ENCODE results near the gene DLEC1.
A peak's percentile ranks its signal among the peaks of the same experiment; 100 is the strongest.

DLEC1 gene

DNA sequence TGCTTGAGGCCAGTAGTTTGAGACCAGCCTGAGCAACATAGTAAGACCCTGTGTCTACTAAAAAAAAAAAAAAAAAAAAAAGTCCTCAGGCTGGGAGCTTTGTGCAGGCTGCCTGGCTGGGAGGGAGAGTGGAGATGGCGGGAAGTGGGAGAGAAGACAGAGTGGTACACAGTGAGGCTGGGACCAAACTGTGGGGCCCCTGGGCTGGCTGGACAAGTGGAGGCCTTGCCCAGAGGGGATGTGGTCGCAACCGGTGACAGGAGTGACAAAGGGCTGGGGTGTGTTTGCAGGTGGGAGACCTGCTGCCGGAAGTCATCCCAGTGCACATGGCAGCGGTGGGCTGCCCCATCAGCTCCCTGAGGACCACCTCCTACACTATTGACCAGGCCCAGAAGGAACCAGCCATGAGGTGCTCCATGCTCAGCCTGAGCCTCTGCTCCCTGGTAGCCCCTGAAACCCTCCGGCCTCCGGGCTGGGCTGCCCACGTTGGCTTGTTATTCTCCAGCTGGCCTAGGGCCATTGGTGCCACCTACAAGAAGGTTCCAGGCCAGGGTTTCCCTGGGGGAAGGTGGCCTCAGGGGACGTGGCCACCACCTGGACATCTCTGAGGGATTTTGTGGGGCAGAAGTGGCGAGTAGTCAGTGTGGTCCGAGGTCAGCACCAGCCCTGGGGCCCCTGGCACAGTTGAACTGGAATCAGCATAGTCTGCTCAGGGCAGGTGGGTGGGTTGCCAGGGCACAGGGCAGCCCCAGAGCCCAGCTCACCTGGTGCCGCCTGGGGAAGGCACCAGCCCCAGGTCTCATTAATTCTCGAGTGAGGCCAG lies 75.3 kb downstream of the DLEC1 start:
- H3K4me3 ChIP-seq (ENCODE audit: low read length) = no peak overlapping the region
- DNase-seq (ENCODE audit: low read depth, low spot score) = no peak

DNA sequence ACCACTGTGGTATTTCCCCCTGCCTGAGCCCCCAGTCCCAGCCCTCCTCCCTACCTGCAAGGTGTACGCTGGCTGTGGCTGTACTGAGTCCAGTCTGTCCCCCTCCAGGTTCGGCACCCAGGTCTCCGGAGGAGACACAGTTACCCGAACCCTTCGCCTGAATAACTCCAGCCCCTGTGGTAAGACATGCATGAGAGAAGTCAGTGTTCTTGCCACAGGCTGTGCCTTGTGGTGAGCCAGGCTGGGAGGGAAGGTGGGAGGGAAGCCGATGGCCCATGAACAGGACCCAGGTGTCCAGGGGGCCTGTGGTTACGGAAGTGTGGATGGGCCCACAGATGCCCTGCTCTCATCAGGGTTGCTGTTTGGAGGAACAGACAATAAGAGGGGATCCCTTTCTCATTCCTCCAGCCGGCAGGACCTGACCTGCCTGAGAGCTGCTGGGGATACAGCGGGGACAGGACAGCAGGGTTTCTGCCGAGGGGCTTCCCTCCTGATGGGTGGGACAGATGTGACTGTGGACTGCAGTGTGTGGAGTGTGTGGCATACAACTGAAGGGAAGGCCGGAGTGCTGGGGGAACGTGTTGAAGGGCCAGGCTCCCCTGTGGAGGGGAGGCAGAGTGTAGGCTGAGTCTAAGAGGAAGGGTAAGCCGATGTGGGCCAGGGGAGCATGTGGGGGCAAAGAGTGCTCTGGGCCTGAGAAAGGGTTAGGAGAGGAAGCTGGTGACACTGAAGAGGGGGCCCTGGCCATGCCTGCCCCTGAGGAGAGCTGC lies 76.1 kb downstream of the DLEC1 start:
- H3K4me3 ChIP-seq (ENCODE audit: low read length) = no peak overlapping the region
- no peak for DNase-seq (ENCODE audit: low read depth, low spot score)

DNA sequence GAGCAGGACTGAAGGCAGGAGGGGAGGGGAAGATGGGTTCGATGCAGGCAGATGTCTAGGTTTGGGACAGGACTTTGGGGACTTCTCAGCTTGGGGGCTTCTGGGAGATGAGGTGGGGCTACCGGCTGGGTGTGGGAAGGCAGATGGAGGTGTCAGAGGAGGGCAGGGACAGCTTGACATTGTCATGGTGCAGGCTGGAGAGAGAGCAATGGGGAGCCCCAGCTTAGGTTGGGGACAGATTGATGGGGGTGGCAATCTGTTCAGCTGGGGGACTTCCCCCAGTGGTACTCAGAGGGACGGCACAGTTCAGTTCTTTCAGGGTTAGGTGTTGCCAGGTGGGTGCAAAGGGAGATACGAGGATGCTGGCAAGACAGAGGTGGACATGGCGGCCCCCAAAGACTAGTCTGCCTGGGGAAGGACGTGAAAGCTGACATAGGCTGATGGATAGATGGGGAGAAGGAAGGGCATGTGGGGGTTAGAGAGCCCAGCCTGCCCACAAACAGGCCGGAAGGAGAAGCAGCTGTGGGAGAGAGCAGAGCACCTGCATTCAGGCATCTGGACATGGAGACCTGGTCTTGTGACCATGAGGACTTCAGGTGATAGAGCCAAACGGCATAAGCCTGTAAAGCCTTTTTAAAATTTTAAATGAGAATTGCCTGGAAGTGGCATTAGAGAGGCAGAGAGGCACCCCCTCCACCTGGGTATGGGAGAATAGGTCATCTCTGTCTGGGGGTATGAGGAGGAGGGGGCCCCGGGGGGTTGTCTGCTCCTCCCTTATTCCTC lies 76.8 kb downstream of the DLEC1 start:
- no peak overlapping the region for H3K4me3 ChIP-seq (ENCODE audit: low read length)

GRCh38 chr3:38116471-38117162 lies 77.6 kb downstream of the DLEC1 start:
- no peak for DNase-seq (ENCODE audit: low read depth, low spot score)
- H3K4me3 ChIP-seq (ENCODE audit: low read length) = no peak overlapping the region

More for the DNA sequence above, 76.8 kb downstream of the DLEC1 start:
- no peak for DNase-seq (ENCODE audit: low read depth, low spot score)

DNA sequence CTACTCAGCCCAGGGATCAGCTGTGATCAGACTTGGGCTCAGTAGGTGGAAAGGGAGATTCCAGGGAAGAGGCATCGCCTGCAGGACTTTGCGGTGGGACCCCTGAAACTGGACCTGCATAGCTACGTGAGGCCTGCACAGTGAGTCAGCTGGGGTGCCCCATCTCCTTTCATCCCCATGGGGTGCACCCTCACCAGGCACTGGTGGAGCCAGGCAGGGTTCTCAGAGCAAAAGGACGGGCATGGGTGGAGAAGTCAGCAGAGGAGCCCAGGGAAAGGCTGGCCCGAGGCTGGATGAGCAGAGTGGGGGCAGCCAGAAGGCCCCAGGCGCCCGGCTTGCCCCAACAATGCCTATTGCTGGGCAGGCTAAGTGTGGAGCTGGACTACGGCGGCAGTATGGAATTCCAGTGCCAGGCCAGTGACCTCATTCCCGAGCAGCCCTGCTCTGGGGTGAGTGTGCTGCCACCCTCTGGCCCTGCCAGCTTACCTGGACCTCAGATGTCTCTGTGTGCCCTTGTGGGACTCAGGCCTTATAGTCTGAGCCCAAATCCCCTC lies 78.2 kb downstream of the DLEC1 start:
- no peak overlapping the region for H3K4me3 ChIP-seq (ENCODE audit: low read length)
- DNase-seq (ENCODE audit: low read depth, low spot score) = no peak

DNA sequence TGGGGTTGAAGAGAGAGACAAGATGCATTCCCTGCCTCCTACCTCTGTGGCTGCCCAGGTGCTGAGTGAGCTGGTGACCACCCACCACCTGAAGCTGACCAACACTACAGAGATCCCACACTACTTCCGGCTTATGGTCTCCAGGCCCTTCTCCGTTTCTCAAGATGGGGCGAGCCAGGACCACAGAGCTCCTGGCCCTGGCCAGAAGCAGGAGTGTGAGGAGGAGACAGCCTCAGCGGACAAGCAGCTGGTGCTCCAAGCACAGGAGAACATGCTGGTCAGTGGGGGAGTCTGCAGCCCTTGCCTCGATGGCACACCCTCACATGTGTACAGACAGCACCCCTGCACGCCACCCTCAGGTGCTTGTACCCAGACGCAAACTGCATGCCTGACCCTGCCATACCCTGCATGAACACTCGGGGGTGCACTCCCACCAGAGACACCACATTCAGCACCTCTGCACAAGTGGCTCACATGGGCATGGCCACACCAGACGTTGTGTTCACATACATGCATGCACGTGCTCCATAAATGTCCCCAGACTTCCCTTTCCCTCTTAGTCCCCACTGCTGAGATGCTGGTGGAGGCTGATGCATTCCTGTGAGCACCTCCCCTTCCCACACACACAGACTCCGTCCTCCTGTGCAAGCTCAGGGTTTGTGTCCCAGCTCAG lies 78.9 kb downstream of the DLEC1 start:
- DNase-seq (ENCODE audit: low read depth, low spot score) = peak; percentile 79

GRCh38 chr3:38118421-38119247 lies 79.6 kb downstream of the DLEC1 start:
- H3K4me3 ChIP-seq (ENCODE audit: low read length) = no peak overlapping the region
- no peak for DNase-seq (ENCODE audit: low read depth, low spot score)

More for the DNA sequence above, 78.9 kb downstream of the DLEC1 start:
- no peak overlapping the region for H3K4me3 ChIP-seq (ENCODE audit: low read length)

DNA sequence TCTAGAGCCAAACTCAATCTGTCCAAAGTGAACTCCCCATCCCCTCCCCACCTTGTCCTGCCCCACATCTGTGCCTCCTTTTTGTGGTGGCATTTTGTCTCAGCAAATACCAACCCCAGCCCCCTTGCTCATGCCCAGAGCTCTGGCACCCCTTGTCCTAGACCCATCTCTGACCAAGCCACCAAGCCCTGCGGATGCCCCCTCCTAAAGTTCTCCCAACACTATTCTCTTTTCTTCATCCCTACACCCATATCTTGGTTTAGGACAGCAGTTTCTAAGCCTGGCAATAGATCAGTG lies 80.2 kb downstream of the DLEC1 start:
- no peak for DNase-seq (ENCODE audit: low read depth, low spot score)
- H3K4me3 ChIP-seq (ENCODE audit: low read length) = no peak overlapping the region

DNA sequence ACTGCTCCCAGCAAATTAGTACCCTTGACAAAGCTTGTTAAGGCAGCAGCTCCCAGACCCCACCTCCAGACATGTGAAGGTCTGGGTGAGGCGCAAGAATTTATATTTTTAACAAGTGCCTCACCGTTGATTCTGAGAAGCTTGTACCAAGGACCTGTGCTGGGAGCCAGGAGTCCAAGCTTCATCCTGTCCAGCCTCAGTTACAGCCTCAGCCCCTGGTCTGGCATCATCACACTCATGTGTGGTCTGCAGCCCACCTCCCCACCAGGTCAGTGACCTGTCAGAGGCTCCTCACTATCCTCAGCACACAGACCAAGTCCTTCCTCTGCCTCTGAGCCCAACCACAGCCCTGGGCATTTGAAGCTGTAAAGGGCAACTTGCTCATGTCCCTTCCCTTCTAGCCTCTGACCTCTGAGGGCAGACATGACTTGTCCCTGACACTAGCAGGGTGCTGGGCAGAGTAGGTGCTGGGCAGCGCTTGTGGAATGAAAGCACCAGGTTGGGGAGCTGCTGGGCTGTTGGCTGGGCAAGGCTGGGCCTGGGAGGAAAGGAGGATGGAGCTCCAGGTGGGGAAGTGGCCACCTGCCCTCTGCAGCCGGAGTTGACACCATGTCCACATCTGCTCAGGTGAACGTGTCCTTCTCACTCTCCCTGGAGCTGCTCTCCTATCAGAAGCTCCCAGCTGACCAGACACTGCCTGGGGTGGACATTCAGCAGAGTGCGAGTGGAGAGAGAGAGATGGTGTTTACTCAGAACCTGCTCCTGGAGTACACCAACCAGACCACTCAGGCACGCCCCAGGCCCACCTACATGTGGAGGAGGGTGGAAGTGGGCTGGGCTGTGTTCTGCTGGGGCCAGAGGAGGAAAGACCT lies 81.0 kb downstream of the DLEC1 start:
- no peak overlapping the region for H3K4me3 ChIP-seq (ENCODE audit: low read length)
- no peak for DNase-seq (ENCODE audit: low read depth, low spot score)

DNA sequence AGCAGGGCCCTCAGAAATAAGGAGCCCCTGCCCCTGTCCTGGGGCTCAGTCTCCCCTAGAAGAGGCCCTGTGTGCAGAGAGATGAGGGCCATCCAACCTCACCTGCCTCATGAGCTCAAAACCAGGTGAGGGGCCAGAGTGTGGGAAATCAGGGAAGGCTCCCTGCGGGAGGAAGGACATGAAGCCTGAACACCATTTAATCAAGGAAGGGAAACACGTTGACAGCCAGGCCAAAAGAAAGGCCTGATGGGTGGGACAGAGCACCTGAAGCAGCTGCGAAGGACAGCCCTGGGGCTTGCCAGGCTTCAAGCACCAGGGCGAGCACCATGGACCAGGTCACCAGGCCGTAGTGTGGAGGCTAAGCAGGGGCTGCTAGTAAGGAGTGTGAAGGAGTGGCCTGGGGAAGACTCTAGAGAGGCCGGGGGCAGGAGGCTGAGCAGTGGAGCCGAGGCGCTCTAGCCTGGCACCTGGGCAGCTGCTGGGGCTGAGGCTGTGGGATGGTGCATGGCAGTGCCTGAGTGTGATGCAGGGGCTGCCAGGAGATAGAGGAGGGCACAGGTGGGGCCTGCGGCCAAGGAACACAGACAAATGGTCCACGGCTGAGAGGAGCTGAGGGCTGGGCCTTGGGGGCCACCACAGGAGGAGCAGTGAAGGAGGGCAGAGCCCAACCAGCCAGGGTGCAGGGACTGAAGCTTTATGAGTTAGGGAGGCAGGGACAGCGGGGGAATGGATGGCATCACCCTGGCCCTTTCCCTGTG lies 81.9 kb downstream of the DLEC1 start:
- no peak for DNase-seq (ENCODE audit: low read depth, low spot score)
- H3K4me3 ChIP-seq (ENCODE audit: low read length) = no peak overlapping the region

DNA sequence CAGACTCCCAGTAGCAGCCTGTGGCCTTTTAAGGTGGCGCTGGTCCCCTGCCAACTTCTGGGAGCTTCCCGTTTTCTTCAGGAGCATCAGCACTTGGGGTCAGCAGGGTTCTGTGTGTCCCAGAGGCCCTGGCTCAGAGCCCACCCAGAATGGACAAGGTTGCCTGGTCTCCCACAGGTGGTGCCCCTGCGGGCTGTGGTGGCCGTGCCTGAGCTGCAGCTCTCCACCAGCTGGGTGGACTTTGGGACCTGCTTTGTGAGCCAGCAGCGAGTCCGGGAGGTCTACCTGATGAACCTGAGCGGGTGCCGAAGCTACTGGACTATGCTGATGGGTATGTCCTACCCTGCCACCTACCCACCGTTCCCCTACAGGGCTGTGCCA lies 82.4 kb downstream of the DLEC1 start:
- no peak overlapping the region for H3K4me3 ChIP-seq (ENCODE audit: low read length)
- DNase-seq (ENCODE audit: low read depth, low spot score) = no peak

GRCh38 chr3:38121832-38122461 lies 82.9 kb downstream of the DLEC1 start:
- H3K4me3 ChIP-seq (ENCODE audit: low read length) = no peak overlapping the region
- DNase-seq (ENCODE audit: low read depth, low spot score) = no peak

- DNase-seq (ENCODE audit: low read depth, low spot score) = no peak
- no peak overlapping the region for H3K4me3 ChIP-seq (ENCODE audit: low read length)
These were observed 83.8 kb downstream of the DLEC1 start for GRCh38 chr3:38122712-38123290.

DNA sequence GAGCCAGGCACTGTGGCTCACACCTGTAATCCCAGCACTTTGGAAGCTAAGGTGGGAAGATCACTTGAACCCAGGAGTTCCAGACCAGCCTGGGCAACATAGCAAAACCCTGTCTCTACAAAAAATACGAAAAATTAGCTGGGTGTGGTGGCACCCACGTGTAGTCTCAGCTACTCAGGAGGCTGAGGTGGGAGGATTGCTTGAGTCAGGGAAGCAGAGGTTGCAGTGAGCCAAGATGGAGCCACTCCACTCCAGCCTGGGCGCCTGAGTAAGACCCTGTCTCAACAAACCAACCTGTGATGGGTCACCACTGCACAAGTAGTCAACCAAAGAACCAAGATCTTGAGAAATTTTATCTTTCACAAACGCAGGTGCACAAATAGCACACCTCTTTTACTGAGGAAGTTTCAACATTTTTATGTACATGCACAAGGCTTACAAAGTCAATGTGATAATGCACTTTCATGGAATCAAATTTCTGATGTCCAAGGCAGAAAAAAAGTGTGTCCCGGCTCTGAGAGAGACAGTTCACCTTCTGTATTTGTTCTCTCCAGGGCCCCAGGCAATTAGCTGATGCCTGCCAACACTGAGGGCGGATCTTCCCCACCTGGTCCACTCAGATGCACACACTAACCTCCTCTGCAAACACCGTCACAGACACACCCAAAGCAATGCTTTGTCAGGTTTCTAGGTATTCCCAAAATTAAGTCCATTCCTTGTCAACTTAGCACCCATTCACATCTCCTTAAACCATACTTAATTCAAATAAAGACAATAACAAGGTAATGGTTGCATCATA lies 85.5 kb downstream of the DLEC1 start:
- no peak for DNase-seq (ENCODE audit: low read depth, low spot score)

More for the DNA sequence above, 85.5 kb downstream of the DLEC1 start:
- no peak overlapping the region for H3K4me3 ChIP-seq (ENCODE audit: low read length)
